Measurements from ENCODE around the gene WASHC3. TPM values are rescaled to one million over a fixed set of nuclear protein-coding genes. Genes with fewer than 3 reads are reported as not detected.

The WASHC3 gene
- total RNA-seq, 1 donor from 2014 or later: 37.1 TPM

DNA sequence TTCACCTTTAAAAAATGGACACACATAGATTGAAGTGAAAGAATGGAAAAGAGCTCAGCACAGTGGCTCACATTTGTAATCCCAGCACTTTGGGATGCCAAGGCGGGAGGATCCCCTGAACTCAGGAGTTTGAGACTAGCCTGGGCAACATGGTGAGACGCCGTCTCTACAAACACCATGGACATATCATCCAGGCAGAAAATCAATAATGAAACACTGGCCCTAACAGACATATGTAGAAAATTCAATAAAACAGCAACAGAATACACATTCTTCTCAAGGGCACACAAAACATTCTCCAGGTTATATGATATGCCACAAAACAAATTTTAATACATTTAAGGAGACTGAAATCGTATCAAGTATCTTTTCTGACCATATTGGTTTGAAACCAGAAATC, 7.4 kb downstream of the WASHC3 start:
- DNase-seq (ENCODE audit: low read depth) (no peak), FAIRE-seq (no peak)
- Histone ChIP-seq H3K27me3 (ENCODE audit: control insufficient read depth, insufficient read depth, low read length) (no peaks in the 10 kb centered on the region), H3K36me3 (ENCODE audit: control insufficient read depth, insufficient read depth, low read length) (peaks cover 7% of the 10 kb centered on the region), H3K4me3 (ENCODE audit: low read depth, low read length) (no peak overlapping the region)
- TF ChIP-seq, protein P1, sequence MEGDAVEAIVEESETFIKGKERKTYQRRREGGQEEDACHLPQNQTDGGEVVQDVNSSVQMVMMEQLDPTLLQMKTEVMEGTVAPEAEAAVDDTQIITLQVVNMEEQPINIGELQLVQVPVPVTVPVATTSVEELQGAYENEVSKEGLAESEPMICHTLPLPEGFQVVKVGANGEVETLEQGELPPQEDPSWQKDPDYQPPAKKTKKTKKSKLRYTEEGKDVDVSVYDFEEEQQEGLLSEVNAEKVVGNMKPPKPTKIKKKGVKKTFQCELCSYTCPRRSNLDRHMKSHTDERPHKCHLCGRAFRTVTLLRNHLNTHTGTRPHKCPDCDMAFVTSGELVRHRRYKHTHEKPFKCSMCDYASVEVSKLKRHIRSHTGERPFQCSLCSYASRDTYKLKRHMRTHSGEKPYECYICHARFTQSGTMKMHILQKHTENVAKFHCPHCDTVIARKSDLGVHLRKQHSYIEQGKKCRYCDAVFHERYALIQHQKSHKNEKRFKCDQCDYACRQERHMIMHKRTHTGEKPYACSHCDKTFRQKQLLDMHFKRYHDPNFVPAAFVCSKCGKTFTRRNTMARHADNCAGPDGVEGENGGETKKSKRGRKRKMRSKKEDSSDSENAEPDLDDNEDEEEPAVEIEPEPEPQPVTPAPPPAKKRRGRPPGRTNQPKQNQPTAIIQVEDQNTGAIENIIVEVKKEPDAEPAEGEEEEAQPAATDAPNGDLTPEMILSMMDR (IDR thresholded peaks at IDR 0.05; ENCODE audit: insufficient read depth, low read length, severe bottlenecking): no peak

DNA sequence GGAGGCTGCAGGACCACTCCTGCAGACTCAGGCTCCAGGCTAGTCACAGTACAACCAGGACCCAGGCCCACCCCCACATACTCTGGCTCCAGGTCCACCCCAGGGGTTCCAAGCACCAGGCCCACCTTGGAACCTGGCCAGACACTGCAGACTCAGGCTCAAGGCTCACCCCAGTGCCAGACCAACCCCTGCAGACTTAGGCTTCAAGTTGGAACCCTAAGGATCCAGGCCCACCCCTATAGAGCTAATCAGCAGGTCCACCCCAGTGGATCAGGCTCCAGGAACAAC, 8.8 kb downstream of the WASHC3 start:
- no peak overlapping the region for H3K4me3 ChIP-seq (ENCODE audit: low read depth, low read length)
- TF ChIP-seq, protein P1 (IDR thresholded peaks at IDR 0.05; ENCODE audit: insufficient read depth, low read length, severe bottlenecking): no peak
- FAIRE-seq (no peak), DNase-seq (ENCODE audit: low read depth) (no peak)
- no peaks in the 10 kb centered on the region for H3K27me3 ChIP-seq (ENCODE audit: control insufficient read depth, insufficient read depth, low read length)
- H3K36me3 ChIP-seq (ENCODE audit: control insufficient read depth, insufficient read depth, low read length): peaks cover 7% of the 10 kb centered on the region

DNA sequence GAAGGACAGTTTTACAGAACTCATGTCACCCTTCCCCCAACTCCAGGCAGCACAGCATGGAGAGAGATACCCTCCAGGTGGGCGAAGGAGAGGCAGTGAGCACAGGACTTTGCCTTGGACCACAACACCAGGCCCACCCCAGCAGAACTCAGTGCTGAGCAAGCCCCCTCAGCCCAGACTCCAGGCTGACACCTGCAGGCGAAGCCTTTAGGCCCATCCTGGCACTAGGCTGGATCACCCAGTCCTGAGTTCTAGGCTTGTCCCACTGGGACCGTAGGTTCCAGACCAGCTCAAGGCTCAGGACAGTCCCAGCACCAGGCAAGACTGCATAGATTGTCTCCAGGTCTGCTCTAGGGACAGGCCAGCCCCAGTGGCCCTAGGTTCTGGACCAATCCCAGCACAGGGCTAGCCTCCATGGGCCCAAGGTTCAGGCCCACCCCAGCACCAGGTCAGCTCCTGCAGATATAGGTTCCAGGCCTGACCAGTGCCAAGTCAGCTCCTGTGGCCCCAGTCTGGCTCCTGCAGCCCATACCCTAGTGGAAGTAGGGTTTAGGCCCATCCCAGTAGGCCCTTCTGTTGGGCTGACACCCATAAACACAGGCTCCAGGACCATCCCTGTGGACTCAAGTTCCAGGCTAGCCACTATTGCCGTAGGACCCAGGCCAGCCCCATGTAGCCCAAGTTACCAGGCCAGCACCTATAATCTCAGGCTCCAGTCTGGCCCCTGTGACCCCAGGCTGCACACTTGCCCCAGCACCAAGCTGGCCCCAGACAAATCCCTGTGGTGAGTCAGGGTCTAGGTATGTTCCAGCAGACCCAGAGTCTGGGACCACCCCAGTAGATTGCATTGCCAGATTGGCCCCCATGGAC, 9.4 kb downstream of the WASHC3 start:
- Histone ChIP-seq H3K4me3 (ENCODE audit: low read depth, low read length) (no peak overlapping the region), H3K36me3 (ENCODE audit: control insufficient read depth, insufficient read depth, low read length) (peaks cover 7% of the 10 kb centered on the region), H3K27me3 (ENCODE audit: control insufficient read depth, insufficient read depth, low read length) (no peaks in the 10 kb centered on the region)
- DNase-seq (ENCODE audit: low read depth) (no peak), FAIRE-seq (no peak)
- TF ChIP-seq, protein P1 (IDR thresholded peaks at IDR 0.05; ENCODE audit: insufficient read depth, low read length, severe bottlenecking): no peak

DNA sequence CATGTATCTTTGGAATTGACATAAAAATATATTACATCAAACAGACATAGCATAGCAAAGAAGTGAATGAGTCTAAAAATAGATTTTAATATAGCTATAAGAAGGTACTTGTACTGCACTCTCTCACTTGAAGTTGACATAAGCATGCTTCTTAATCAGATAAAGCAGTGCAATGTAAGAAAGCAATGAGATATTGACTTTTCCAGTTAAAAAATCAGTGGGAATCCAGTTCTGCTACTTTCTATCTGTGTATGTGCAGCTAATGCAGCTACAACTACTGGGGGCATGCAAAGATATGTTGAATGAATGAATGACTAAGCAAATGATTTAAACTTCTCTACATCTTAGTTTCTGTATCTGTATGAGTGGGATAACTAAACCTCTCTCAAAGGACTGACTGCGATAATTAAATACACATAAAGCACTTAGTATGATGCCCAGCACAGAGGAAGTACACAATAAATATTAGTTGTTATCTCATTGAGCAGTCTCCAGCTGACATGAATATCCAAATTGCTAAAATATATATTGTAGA, 10.3 kb downstream of the WASHC3 start:
- DNase-seq (ENCODE audit: low read depth) (no peak), FAIRE-seq (no peak)
- H3K36me3 ChIP-seq (ENCODE audit: control insufficient read depth, insufficient read depth, low read length): peaks cover 7% of the 10 kb centered on the region
- TF ChIP-seq, protein P1 (IDR thresholded peaks at IDR 0.05; ENCODE audit: insufficient read depth, low read length, severe bottlenecking): no peak
- H3K27me3 ChIP-seq (ENCODE audit: control insufficient read depth, insufficient read depth, low read length): no peaks in the 10 kb centered on the region
- H3K4me3 ChIP-seq (ENCODE audit: low read depth, low read length): no peak overlapping the region

DNA sequence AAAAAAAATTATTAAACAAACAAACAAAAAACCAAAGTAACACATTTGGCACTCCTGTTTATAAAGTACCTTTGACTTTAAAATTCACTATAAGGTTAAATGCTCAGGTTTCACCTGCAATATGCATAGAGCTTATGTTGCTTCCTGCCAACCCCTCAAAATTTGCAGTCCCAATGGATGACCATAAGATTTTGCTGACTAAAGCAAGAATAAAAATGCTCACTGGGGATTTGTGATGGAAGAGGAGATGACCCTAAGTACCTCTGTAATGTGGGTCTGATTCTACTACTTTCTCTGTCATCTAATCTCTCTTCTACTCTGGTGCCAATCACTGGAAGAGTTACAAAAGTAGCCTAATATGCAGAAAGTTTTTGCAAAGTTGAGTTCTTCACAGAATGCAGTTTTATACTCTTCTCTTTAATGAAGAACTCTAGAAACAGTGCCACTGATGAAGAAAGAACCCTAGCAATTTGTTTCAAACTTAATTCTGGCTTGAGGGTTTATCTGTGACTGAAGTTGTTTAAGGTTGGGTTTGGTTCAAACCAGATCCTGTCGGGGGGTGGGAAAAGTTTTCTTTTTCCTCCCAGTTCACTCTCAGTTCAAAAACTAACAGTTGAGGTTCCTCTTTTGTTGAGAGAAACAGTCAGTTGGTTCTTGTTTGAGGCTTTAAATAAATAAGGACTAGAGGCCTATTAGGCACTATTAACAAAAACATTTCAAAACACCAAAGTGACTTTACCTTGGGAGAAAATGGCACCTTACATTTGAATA, 10.9 kb downstream of the WASHC3 start:
- no peak overlapping the region for H3K4me3 ChIP-seq (ENCODE audit: low read depth, low read length)
- peaks cover 7% of the 10 kb centered on the region for H3K36me3 ChIP-seq (ENCODE audit: control insufficient read depth, insufficient read depth, low read length)
- TF ChIP-seq, protein P1 (IDR thresholded peaks at IDR 0.05; ENCODE audit: insufficient read depth, low read length, severe bottlenecking): no peak
- no peak for FAIRE-seq
- no peak for DNase-seq (ENCODE audit: low read depth)
- no peaks in the 10 kb centered on the region for H3K27me3 ChIP-seq (ENCODE audit: control insufficient read depth, insufficient read depth, low read length)
